ENCODE data around the gene RASSF1.

Gene RASSF1

GRCh38 chr3:50342813-50343633 lies 2.4 kb upstream of the RASSF1 start:
- no peak for DNase-seq (ENCODE audit: low read depth)

GRCh38 chr3:50341996-50342650 lies 1.5 kb upstream of the RASSF1 start:
- no peak for DNase-seq (ENCODE audit: low read depth)

DNA sequence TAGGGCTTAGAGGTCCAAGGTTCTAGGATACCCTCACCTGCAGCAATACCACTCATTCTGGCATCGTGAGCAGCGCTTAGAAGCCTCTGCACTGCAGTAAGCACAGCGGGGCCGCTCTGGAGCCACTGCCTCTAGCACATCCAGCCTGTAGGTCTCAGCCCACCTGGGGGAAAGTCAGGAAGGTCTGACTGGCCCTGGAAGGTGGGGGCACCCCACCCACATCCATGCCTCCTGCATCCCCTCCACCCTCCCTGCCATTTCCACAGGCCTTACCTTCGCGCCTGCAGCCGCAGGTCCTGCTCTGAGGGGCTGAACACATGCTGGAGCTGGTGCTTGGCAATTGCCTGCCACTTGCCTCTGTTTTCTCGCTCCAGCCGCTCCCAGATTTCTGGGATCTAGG lies 901 bp upstream of the RASSF1 start:
- DNase-seq (ENCODE audit: low read depth), result no peak

DNA sequence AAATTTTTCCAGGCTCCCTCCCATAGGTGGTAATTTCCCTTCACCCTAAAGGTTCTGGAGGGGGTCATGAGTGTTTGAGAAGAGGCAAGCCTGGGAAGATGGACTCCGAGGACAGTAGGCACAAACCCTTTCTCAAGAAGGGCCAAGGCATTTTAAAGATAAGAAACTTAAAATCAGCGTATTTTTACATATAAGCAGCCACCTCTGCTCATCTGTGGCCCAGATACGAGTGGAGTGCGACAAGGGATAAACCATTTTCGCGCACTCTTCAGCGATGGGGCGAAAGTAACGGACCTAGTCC lies 539 bp downstream of the RASSF1 start:
- DNase-seq (ENCODE audit: low read depth), result no peak

- DNase-seq (ENCODE audit: low read depth), result peak; percentile 62
Observed at GRCh38 chr3:50339485-50340146, 1.0 kb downstream of the RASSF1 start.

GRCh38 chr3:50338965-50339364 lies 1.7 kb downstream of the RASSF1 start:
- DNase-seq (ENCODE audit: low read depth), result no peak

DNA sequence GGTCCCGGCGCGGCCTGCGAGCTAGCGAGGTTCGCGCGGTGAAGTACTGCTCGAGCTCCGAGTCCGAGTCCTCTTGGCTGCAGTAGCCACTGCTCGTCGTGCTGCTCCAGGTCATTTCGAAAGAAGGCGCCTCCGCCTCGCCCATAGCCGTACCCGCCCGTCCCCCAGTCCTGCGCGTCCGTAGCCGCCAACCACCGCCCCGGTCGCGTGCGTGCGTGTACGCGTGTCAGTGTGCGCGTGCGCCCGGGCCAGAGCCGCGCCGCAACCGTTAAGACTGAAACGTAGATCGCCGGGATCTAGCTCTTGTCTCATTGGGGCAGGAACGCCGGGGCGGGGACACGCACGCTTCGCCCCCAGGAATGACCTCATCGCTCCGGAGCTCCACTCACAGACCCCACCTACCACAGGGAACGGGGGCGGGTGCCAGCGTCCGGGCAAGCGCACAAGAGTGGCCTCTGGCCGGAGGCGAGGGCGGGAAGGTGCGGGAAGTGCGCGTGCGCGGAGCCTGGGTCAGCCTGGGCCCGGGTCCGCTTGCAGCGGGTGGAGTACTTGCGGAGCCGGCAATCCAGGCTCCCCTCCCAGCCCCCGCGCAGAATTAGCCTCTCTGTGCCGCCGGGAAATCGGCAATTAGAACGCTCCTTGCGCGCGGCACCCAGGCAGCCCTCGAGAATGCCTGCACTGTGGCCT lies 3.3 kb downstream of the RASSF1 start:
- peak; percentile 100 for DNase-seq (ENCODE audit: low read depth)

GRCh38 chr3:50336452-50337174 lies 4.0 kb downstream of the RASSF1 start:
- peak; percentile 47 for DNase-seq (ENCODE audit: low read depth)

- no peak for DNase-seq (ENCODE audit: low read depth)
Observed at GRCh38 chr3:50334339-50335075, 6.1 kb downstream of the RASSF1 start.

GRCh38 chr3:50333744-50334328 lies 6.8 kb downstream of the RASSF1 start:
- peak; percentile 87 for DNase-seq (ENCODE audit: low read depth)

GRCh38 chr3:50331364-50331907 lies 9.2 kb downstream of the RASSF1 start:
- no peak for DNase-seq (ENCODE audit: low read depth)

DNA sequence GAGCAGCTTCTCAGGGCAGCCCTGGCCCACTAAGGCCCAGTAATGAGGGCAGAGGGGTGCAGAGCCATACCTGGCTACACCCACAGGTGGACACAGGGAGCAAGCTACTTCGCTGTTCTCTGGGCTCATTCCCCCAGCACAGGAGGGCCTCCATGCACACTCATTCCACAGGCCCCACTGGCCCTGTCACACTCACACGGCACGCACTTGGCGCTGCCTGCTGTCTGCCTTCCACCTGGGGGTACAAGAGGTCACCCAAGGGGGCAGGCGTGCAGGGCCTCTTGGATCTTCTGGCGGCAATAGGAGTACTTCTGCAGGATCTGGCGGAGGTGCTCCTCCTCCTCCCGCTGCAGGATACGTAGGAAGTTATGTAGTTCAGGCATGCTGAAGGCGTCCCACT lies 10.3 kb downstream of the RASSF1 start:
- no peak for DNase-seq (ENCODE audit: low read depth)

- peak; percentile 97 for DNase-seq (ENCODE audit: low read depth)
Observed at GRCh38 chr3:50327943-50328691, 12.5 kb downstream of the RASSF1 start, which contains the start of gene TUSC2. Gene TUSC2, minus strand, starts transcription at chr3:50328223. Its CDS starts 124 bp downstream, at chr3:50328099.

- DNase-seq (ENCODE audit: low read depth), result no peak
Observed at GRCh38 chr3:50327129-50327528, 13.5 kb downstream of the RASSF1 start.

- DNase-seq (ENCODE audit: low read depth), result no peak
Observed at GRCh38 chr3:50326182-50326541, 14.5 kb downstream of the RASSF1 start.

- no peak for DNase-seq (ENCODE audit: low read depth)
Observed at GRCh38 chr3:50325497-50326181, 15.0 kb downstream of the RASSF1 start.

DNA sequence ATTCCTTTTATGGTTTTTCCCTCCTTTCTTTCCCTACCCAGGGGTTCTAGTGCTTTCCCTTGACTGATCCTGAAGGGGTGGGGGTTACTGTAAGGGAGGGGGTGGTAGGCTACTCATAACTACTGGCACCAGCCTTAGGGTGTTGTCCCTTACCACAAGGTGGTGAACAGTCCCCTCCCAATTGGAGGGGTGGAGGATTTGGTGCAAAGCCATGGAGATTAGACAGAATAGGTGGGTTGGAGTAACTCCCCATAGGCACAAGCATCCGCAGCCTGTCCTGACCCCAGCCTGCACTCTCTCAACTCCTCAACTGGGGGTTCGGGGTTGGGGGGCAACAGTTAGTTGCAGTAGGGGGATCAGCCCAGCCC lies 15.5 kb downstream of the RASSF1 start:
- DNase-seq (ENCODE audit: low read depth), result no peak

GRCh38 chr3:50324351-50325112 lies 16.1 kb downstream of the RASSF1 start:
- DNase-seq (ENCODE audit: low read depth), result peak; percentile 65

Data from iris pigment epithelial cell (primary cell).